CD4-positive, alpha-beta T cell treated with Interferon gamma for 1 hour (primary cell): ENCODE measurements around the gene PRG3.

Experiments used
- DNase-seq: peaks from one replicate; pipeline ENCODE4 v3.0.0-alpha.2; 2020

The PRG3 gene, protein sequence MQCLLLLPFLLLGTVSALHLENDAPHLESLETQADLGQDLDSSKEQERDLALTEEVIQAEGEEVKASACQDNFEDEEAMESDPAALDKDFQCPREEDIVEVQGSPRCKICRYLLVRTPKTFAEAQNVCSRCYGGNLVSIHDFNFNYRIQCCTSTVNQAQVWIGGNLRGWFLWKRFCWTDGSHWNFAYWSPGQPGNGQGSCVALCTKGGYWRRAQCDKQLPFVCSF

DNA sequence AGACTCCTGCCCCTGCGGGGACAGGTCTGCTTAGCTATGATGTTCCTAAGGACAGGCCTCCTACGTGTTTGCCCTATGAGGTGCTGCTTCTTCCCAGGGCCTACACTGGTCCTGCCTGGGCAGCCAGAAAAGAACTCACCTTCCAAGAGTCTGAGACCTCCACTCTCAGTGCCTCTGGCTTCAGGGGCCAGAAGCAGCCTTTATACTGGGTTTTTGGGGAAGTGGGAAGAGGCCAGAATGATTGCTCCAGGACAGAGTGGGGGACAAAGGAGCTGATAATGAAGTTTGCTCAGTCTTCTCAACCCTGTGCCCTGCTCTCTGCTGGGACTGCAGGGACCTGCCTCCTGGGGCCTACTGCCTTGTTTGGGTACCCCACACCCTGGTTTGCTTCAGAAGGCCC is at the start of gene PRG3:
Gene PRG3, minus strand, starts transcription at position 176 of the 400 bp plus-strand sequence. CDS start 442 bp downstream, outside the sequence.
- no peak for DNase-seq

DNA sequence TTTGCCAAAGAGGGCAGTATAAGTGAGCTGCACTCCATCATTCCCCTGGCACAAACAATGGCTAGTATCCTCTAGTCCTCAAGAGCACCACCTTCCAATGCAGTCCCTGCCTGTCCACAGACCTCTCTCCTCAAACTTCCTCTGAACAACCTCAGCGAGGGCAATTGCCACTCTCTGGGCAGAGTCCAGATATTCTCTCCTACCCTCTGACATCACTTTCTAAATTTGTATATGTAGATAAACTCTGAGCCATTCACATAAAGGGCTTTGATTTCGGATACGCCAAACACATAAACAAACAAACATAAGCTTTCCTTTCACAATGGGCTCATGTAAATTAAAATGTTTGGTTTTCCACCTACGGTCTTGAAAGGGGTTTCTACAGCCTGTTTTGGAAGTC is 49.0 kb upstream of the PRG3 start:
- no peak for DNase-seq

DNA sequence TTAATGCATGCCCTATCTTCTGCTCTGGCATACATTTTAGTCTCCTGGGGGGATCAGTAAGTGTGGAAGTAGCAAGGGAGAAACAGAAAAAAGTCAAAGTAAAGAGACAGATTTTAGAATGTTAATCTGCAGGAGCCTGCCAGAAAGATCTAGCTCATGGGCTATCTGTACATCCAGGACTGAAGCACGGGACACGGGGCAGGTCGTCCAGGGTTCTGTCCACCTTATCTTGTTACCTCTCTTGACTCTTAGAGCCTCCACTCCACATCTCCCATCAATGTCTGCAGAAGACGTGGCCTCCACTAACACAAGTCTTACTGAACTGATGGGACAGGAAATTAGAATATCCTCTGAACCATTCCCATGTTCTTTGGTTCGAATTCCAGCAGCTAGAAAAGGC is 47.7 kb upstream of the PRG3 start:
- DNase-seq: no peak

DNA sequence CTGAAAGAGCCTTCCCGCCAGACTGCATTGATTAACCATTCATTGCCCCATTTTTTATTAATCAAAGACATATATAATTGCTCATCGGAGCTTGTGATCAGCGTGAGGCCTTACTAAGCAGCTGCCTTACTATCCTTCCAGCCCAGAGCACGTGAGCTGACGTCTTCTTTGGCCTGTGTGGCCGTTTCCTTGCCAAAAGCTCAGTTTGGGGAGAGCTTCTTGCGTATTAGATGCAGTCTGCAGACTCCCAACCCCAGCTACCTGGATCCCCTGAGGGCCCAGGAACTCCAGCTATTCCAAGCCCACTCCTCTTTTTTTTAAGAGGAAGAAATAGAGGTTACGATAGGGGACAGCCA is 46.8 kb upstream of the PRG3 start:
- no peak for DNase-seq

DNA sequence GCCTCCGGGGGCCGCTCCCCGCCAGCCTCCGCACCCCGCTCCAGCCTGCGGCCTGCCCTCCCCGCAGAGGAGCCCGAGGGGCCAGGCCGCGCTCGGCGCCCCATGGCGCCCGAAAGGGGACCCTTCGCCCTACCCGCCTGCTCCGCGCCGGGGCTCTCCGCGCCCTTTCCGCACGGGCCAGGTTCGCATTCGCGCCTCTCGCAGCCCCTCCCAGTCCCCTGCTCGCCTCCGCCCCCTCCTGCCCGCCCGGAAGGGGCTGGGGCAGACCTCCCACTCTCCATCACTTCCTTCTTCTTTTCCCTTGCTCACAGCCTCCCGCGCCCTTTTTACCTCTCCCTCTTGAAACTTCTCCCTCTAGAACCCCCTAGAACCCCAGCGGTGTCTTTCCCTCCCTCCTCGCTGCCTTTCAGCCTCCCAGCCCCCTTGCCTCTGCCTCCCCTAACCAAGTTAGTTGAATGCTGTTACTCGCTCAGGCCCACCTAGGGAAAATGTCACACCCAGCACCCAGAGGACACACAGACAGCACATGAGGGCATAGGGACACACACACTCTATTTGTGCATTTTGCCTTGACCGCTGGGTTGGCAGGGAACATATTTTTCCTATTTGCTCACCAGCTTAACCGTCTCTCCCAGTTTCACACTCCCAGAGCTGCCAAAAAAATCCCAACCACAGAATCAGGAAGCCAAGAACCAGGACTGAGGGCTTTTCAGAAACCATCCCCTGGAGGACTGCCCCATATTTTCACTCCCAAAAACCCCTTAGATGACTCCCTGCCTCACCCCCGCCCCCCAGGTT is 46.2 kb upstream of the PRG3 start, which contains the start of gene SLC43A3:
Gene SLC43A3, minus strand, starts transcription at position 193 of the 798 bp plus-strand sequence. CDS start 949 bp downstream, outside the sequence.
- peak; percentile 69 for DNase-seq

DNA sequence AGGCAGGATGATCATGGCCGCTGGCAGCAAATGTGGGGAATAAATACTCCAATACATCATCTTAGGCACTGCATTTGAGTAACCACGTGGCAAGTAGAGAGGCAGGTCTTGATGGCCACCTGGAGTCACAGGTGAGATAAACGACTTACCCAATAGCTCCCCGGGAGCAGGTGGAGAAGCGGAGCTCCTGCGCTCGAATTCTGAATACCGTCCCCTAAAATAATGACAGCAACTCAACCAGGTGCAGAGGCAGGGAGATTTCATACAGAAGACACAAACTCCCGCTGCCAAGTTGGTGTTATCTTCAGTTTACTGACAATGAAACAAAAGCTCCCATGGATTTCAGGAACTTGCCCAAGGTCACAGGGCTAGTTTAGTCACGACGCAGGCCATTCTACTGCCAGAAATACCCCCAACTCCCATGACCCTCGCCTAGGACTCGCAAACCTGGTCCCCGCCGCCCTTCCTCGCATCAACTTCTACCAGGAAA is 45.5 kb upstream of the PRG3 start:
- DNase-seq: no peak

DNA sequence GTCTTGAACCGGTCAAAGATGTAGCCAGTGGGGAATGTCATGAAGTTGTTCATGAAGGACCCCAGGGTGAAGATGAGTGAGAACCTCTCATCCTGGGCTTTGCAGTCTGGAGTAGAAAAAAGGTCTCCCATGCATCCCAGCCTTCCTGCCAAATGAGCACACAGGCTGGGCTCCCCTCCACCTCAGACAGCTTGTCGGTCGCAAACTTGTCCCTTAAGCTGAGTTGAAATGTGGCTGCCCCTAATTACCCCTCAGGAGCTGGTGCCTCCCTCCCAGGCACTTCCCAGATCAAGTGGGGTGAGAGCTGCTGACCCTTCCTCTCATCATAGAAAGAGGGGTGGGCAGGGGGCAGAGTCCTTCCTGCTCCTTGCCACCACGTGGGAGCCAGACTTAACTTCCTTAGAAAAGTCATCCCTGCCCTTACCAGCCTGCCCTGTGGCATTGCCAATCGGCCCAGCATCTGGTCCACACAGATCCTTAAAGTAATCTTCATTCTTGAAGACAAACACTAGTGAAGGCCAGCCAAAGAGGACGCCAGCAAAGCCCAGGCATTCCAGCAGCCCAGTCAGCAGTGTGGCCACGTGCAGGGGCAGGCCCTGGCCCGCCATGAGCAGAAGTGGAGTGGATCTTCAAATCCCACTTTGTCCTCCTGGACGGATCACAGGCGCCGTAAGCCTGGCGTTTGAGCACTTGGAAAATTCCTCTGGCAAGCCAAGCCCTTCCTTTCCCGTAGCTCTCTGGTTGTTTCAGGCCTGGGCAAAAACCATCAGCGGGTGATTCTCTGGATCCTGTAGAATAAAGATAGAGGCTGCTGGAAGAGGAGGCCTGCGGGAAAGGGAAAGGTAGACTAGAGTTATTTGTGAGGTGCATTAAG is 44.9 kb upstream of the PRG3 start:
- DNase-seq: no peak

DNA sequence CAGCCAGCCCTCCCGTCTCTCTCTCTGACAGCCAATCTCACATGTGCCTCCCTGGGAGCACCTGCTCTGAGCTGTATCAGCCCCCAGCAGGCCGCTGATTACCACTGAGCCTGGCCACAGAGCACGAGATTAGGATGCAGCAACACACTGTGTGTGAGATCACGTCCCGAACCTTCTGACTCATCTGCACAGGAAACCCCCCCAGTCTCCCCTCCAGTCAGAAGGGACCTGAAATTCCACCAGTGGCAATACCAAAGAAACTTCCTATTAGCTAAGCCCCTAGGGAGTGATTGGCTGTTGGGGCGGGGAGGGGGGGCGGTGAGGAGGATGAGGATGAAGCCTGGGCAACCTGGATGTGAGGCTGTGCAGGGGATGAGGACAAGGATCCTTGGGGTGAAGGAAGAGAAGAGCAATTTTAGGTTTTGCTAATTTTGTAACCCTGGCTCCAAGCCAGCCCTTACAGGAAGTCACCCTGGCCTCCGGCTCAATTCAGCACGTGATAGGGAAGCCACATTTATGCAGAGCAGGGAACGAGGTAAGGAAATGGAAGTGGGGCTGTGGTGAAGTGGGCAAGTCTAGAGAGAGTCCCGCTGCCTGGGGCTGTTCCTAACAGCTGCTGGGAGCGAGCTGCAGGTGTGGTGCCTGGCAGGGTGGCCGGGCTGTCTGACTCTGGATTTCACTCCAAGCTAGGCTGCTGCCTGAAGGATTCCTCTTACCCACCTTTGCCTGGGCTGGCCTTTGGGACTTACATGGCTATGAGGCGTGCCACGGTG is 44.0 kb upstream of the PRG3 start:
- DNase-seq: peak; percentile 86

DNA sequence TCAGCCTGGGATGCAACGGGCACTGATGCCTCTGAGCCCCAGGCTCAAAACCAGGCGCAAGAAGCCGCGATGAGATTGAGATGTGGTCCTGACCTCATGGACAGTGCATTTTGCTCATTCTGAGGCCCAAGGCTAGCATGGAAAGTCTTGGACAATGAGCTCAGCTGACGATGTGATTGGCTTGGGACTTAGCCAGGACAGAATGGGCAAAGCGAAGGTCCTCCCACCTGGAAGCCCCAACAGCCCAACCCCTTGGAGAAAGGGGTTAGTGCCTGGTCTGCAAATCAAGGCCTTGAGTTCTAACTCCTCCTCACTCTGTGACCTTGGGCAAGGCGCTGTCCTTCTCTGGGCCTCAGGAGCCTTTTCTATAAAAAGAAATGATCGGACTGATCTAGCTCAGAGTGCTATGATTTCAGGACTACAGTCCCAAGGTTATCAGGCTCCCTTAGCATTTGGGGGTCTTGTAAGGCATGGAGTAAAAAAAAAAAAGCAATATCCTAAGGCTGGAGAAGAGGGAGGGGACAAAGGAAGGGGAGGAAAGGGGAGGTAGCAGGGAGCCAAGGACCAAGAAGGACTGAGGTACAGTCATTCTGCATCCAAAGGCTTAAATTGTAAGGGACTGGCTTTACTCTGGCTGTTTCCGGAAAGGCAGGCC is 43.3 kb upstream of the PRG3 start:
- no peak for DNase-seq

DNA sequence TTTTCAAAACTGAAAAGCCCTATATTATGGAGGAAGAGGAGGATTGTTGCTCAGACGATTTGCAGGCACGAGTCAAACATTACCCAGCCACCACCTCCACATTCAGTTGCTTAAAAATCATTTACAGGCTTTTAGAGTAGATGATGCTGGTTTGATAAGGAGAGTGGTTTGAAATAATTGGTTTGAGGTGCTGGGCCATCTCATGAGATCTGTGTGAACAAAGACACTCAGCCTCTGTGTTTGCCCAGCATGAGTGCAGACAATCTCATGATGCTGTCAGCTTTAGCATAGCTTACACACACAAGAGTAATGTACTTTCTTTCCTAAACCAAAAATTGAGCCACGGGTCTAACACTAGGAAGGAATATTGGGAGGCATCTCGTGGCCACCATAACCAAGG is 41.7 kb upstream of the PRG3 start:
- DNase-seq: no peak

DNA sequence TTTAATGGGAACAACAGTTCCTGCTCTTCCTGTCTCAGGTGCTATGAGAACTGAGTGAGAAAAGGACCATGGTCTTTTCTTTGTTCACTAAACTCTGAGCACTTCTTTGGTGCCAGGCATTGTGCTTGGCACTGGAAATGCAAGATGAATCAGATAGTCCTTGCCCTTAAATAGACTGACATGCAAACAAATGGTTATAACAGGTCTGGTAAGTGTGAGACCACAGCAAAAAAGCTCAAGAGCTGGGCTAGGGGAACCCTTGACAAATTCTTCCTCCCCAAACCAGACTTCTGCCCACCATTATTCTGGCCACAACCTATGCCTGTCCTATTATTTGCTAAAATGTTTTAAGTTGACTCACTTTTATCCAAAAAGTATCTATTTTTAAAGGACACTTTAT is 40.9 kb upstream of the PRG3 start:
- DNase-seq: no peak

DNA sequence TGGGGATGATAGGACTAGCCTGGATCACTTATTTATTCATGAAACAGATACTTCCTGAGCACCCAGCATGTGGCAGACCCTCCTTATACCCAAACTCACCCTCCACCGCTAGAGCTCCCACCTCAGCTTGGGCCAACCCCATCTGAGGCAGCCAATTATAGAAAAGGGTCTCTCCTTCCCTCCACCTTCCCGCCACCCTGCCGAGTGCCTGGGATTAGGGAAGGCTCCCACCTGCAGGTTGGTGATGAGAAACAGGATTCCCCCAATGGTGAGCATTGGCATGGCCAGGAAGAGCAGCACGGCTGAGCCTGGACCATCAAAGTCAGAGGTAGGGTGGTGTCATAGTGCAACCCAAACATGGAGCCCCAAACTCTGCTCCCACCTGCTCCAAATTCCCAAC is 40.1 kb upstream of the PRG3 start:
- no peak for DNase-seq

DNA sequence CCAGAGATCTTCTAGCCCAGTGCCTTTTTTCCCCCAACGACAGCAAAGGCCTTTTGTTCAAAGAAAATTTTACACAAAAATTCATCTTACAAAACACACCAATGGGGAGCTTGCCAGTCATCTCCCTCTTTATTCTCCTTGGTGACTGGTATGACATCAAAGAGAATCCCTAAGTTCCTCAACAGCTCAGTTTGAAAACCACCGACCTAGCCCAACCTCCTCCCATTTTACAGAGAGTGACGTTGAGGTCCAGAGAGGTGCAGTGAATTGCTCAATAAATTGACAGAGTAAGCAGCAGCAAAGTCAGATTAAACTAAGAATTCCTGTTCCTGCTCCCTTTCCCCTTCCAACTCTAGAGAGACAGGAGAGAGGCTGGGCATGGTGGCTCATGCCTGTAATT is 38.2 kb upstream of the PRG3 start:
- no peak for DNase-seq

DNA sequence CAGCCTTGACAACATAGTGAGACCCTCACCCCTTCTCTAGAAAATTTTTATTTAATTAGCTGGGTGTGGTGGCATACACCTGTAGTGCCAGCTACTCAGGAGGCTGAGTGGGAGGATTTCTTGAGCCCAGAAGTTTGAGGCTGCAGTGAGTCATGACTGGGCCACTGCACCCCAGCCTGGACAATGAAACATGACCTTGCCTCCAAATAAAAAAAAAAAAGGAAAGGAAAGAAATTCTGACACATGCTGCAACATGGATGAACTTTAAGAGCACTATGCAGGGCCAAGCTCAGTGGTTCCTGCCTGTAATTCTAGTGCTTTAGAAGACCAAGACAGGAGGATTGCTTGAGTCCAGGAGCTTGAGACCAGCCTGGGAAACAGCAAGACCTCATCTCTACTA is 37.2 kb upstream of the PRG3 start:
- no peak for DNase-seq

DNA sequence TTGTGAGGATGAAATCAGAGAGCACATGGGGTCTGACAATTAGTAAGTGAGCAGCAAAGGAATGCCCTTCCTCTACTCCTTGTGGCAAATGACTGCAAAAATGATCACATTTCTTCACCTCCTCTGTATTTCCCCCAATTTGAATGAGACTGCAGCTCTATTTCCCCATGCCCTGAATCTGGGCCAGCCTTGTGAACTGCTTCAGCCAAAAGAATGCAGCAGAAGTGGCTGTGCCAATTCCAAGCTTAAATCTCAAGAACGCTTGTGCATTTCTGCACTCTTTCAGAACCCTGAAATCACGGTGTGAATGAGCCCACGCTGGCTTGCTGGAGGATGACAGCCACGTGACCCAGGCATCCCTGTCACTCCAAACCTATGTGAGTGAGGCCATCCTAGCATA is 36.1 kb upstream of the PRG3 start:
- DNase-seq: no peak

DNA sequence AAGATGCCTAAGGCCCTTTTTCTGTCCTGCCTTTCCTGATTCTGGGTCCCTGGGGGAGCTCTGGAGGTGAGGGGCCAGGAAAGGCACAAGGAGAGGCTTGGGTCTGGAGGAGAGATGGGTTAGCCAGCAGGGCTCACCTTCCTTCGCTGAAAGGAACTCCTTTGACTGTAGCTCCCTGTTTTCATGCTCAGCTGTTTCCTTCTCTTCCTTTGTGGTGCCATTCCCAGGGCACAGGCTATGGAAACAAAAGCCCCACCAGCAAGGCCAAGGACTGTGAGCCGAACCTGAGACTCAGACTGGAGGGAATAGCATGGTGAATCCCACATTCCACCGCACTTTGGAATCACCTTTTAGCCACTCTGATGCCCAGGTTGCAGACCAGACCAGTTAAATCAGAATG is 35.5 kb upstream of the PRG3 start:
- DNase-seq: no peak

DNA sequence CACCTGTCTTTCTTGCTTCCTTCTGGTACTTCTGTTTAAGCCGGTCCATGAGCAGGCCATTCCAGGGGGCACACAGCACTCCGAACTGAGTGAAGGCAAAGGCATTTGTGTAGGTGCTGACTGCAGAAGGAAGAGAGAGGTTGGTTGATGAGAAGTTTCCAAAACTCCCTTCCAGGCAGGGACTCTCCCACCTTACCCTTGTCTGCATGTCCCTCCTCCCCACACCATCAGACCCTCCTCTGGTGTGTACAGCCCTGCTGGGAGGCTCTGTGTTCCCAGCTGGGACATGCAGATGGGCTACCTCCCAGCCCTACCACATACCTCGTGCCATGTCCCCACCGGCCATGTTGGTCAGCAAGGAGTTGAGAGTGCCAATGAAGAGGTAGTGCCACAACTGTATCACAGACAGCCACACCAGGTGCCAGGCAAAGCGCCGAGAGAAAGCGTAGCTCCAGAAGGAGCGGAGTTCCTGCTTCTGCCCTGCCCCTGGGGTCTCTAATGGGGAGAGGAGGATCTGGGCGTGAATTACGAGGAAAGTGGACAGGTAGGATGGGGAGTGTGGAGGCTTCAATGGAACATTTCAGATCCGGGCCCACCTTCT is 33.8 kb upstream of the PRG3 start:
- DNase-seq: no peak

DNA sequence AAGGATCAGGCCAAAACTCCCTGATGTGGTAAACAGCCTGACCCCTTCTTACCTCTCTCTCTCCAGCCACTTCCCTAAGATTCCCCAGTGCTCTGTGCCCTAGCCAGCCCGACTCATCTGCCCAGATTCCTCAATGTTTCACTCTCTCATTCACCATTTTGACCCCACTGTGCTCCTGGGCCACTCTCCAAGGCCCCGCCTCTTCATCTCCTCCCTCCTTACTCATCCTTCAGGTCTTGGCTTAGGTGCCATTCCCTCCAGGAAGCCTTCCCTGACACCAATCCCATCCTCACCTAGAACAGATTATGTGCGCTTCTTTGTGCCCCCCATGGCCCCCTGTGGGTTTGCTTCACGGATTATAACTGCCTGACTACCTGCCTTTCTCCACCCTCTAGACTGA is 32.7 kb upstream of the PRG3 start:
- no peak for DNase-seq

DNA sequence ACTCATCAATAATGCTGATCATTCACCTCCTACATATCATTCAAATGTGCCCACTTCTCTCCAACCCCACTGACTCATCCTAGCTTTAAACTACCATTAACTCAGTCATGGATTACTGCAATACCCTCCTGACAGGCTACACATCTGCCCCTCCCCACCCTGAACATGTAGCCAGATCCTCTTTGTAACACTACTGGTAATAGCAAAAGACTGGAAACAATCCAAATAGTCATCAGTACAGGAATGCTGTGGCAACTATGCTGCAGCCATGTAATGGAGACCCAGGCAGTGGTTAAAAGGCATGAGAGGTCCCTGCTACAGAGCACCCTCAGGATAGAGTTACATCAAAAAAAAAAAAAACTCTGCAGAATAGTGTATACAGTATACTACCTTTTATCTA is 29.3 kb upstream of the PRG3 start:
- DNase-seq: no peak

DNA sequence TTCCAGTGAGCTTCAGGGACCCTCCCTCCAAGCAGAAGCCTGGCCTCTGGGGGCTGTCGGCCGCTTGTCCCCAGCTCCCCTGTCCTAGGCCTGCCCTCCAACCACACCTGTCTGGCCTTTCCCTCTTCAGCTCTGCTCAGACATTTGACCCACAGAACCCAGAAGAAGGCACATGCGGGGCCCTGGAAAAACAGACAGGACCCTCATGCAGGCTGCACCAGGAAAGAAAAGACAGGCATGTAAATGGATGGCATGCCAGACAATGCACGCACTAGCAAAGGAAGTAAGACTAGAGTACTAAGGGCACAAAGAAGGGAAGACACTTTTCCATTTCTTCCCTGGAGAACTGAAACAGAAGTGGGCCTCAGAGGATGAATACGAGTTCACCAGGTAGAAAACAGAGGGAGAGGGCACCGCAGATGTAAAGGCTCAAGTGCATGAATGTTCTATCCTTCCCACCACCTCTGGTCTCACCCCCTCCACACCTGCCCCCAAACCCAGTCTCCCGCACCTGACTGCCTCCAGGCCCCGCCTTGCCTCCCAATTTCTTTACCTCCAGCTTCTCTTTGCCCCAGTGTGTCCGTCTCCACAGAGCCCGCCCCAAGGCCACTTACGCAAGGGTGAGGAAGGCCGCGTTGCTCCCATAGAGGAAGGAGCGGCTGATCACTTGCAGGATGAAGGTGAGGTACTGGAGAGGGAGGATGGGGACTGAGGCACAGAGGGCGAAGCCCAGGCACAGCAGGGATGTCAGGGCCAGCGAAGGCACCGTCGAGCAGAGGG is 28.6 kb upstream of the PRG3 start:
- DNase-seq: no peak

DNA sequence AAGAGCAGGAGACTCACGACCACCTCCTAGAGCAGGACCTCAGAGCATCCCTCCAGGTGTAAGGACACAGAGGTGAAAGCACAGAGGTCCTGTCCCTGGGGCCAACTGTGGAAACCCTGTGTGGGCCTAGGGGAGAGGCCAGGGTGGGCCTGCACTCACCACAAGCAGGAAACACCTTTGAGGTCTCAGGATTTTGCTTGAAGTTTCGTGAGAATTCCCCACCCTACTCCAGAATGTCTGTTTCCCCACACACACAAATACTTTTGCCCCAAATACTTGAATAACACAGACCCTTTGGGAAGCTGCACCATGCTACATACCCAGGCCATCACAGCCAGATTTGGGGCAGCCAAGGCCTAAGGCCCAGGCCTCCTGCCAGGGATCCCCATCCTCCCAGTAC is 27.8 kb upstream of the PRG3 start:
- DNase-seq: no peak
